ENCODE measurements around the gene FAM20C. TPM values are rescaled to one million over a fixed set of nuclear protein-coding genes. Genes with fewer than 3 reads are reported as not detected.

FAM20C gene
- polyA plus RNA-seq, 1 experiment: 32.5 TPM

DNA sequence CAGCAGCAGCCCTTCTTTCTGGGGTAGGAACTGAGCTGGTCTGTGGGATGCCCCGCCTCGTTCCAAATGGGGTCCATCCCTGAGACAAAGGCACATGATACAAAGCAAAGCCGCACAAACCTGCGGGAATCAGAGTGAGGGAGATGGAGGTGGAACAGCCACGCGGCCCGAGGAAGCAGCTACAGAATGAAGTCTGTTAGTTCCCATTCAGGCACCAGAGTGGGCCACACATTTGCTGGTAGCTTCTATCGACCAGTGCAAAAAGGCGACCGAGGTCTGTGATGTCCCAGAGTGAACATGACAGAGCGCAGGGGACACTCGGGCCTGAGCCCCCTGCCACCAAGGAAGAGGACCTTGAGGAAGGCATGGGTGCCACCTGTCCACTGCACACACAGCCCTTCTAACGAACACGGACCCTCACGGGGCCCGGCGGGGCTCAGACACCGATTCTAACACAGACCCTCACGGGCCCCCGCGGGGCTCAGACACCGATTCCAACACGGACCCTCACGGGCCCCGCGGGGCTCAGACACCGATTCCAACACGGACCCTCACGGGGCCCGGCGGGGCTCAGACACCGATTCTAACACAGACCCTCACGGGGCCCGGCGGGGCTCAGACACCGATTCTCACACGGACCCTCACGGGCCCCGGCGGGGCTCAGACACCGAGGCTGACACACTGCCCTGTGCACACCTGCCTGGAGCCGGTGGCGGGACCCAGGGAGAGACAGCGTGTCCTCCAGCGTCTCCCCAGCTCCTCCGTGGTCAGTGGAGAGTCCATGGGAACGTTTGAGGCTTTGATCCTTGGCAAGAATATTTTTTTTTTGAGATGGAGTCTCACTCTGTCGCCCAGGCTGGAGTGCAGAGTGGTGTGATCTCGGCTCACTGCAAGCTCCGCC is 32.8 kb upstream of the FAM20C start:
- ChIA-PET POLR2A (no interaction called here), CTCF (no interaction called here)
- DNase-seq (ENCODE audit: low read depth): no peak

DNA sequence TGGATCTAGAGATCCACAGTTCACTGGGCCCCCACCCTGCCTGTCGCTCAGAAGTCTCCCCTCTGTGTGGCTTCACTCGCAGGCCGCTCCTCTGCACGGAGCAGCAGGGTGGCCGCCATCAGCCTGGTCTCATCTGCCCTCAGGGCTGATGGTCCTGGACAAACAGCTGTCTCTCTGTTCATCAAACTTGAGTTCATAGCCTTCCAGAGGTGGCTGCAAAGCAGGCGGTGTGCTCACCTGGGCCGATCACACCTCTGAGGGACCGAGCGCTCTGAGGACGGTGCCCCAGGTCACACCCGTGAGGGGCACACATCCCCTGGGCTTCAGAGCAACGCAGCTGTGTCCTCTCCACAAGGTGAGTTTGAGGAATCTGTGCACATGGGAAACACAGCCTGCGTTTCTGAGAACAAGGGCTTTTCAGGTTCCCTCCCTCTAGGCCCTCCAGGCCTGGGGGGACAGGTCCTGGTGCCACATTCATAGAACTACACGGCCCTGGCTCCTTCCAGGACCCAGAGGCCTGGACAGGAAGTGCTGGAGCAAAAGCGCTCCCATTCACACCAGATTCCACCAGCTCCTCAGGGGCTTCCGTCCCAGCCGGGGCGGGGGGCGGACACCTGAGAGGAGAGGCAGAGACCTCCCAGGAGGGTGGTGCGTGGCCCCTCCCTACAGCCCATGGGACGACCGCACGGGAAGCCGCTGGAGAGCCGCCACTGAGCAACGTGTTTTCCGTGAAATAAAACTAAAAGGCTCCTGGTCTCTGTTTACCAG is 31.2 kb upstream of the FAM20C start:
- no peak overlapping the region for H3K4me3 ChIP-seq (ENCODE audit: low read depth, low read length)
- POLR2A ChIA-PET: no interaction called here
- H3K27me3 ChIP-seq (ENCODE audit: control insufficient read depth, insufficient read depth, low read length): peaks cover 8% of the 10 kb centered on the region
- CTCF ChIA-PET: interaction anchor here (2.2 kb wide), 1 partner anchor 98 kb away, joined by 8 read pairs; no protein-coding TSS in a partner anchor
- TF ChIP-seq, protein P1, sequence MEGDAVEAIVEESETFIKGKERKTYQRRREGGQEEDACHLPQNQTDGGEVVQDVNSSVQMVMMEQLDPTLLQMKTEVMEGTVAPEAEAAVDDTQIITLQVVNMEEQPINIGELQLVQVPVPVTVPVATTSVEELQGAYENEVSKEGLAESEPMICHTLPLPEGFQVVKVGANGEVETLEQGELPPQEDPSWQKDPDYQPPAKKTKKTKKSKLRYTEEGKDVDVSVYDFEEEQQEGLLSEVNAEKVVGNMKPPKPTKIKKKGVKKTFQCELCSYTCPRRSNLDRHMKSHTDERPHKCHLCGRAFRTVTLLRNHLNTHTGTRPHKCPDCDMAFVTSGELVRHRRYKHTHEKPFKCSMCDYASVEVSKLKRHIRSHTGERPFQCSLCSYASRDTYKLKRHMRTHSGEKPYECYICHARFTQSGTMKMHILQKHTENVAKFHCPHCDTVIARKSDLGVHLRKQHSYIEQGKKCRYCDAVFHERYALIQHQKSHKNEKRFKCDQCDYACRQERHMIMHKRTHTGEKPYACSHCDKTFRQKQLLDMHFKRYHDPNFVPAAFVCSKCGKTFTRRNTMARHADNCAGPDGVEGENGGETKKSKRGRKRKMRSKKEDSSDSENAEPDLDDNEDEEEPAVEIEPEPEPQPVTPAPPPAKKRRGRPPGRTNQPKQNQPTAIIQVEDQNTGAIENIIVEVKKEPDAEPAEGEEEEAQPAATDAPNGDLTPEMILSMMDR (IDR thresholded peaks at IDR 0.05; ENCODE audit: insufficient read depth, low read depth, low read length): no peak
- H3K36me3 ChIP-seq (ENCODE audit: control insufficient read depth, insufficient read depth, low read length): no peaks in the 10 kb centered on the region
- no peak for DNase-seq (ENCODE audit: low read depth)

More for the DNA sequence above, 32.8 kb upstream of the FAM20C start:
- H3K4me3 ChIP-seq (ENCODE audit: low read depth, low read length): no peak overlapping the region
- TF ChIP-seq, protein P1 (IDR thresholded peaks at IDR 0.05; ENCODE audit: insufficient read depth, low read depth, low read length): no peak
- no peaks in the 10 kb centered on the region for H3K36me3 ChIP-seq (ENCODE audit: control insufficient read depth, insufficient read depth, low read length)
- H3K27me3 ChIP-seq (ENCODE audit: control insufficient read depth, insufficient read depth, low read length): peaks cover 7% of the 10 kb centered on the region

DNA sequence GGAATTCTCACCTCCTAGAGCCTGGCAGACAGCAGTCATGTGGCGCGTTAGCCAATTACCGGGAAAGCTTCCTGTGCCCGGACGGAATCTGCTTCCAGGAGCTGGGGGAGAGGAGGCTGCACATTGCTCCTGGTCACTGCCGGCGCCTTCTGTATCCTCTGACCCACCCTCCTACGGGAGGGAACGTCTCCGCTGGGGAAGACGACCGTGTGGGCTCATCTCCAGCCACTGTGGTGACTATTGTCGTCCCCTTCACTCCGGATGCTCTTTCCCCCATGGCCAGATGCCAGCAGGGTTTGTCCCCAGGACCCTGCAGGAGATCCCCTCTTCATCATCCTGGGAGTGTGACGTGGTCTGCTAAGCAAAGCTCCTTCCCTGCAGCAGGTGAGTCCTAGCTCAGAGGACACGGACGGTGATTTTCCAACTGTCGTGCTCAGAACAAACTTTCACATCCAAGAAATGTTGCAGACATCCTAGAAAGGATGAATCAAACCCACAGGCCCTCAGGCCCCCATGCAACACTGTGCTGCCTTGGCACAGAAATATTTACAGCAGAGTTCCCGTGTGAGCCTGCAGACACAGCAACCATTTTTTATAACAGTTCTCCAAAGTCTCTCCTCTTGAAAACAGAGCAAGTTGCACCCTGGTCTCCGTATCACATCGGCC is 29.6 kb upstream of the FAM20C start:
- peak; percentile 19 for DNase-seq (ENCODE audit: low read depth)
- ChIA-PET POLR2A (interaction anchor here (0.6 kb wide), 1 partner anchor 11 kb away, joined by 3 read pairs; no protein-coding TSS in a partner anchor), CTCF (interaction anchor here (2.2 kb wide), 1 partner anchor 99 kb away, joined by 8 read pairs; no protein-coding TSS in a partner anchor)
- Histone ChIP-seq H3K4me3 (ENCODE audit: low read depth, low read length) (no peak overlapping the region), H3K36me3 (ENCODE audit: control insufficient read depth, insufficient read depth, low read length) (no peaks in the 10 kb centered on the region), H3K27me3 (ENCODE audit: control insufficient read depth, insufficient read depth, low read length) (peaks cover 16% of the 10 kb centered on the region)
- TF ChIP-seq, protein P1 (IDR thresholded peaks at IDR 0.05; ENCODE audit: insufficient read depth, low read depth, low read length): no peak

DNA sequence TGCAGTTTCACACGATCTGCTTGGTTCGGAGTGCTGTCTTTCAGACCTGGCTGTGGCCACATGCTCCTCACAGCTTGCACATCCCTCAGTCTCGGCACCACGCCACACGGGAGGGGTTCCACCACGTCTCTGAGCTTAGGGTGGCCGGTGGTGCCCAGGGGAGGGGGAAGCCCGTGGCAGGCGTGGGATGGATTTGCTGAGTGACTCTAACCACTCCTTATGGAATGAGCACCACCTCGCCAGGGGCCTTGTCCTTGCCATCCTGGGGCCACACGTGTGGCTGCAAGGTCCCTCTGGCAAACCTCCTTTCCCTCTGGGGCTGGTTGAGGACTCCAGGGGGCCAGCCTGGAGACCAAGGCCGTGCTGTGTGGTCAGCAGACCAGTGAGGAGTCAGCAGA is 29.1 kb upstream of the FAM20C start:
- TF ChIP-seq, protein P1 (IDR thresholded peaks at IDR 0.05; ENCODE audit: insufficient read depth, low read depth, low read length): no peak

More for the DNA sequence above, 29.1 kb upstream of the FAM20C start:
- ChIA-PET POLR2A (no interaction called here), CTCF (interaction anchor here (2.2 kb wide), 1 partner anchor 100 kb away, joined by 8 read pairs; no protein-coding TSS in a partner anchor)
- Histone ChIP-seq H3K36me3 (ENCODE audit: control insufficient read depth, insufficient read depth, low read length) (no peaks in the 10 kb centered on the region), H3K4me3 (ENCODE audit: low read depth, low read length) (no peak overlapping the region), H3K27me3 (ENCODE audit: control insufficient read depth, insufficient read depth, low read length) (peaks cover 16% of the 10 kb centered on the region)
- DNase-seq (ENCODE audit: low read depth): no peak

All from BJ (cell line).